ENCODE measurements around the gene MGMT.

- TF ChIP-seq CTCF (IDR thresholded peaks at IDR 0.05) (no peak), POLR2A (IDR thresholded peaks at IDR 0.05) (no peak), EP300 (IDR thresholded peaks at IDR 0.05) (no peak)
Measured at GRCh38 chr10:129538236-129538635, 71.2 kb downstream of the MGMT start.
